Cerebellar nuclear complex (tissue), 1 donor: ENCODE results near the gene CARS1.

Source experiments
- DNase-seq, 2 experiments: peaks; one replicate each; lab custom pipeline; 2025; lab: John Stamatoyannopoulos, UW

The CARS1 gene

DNA sequence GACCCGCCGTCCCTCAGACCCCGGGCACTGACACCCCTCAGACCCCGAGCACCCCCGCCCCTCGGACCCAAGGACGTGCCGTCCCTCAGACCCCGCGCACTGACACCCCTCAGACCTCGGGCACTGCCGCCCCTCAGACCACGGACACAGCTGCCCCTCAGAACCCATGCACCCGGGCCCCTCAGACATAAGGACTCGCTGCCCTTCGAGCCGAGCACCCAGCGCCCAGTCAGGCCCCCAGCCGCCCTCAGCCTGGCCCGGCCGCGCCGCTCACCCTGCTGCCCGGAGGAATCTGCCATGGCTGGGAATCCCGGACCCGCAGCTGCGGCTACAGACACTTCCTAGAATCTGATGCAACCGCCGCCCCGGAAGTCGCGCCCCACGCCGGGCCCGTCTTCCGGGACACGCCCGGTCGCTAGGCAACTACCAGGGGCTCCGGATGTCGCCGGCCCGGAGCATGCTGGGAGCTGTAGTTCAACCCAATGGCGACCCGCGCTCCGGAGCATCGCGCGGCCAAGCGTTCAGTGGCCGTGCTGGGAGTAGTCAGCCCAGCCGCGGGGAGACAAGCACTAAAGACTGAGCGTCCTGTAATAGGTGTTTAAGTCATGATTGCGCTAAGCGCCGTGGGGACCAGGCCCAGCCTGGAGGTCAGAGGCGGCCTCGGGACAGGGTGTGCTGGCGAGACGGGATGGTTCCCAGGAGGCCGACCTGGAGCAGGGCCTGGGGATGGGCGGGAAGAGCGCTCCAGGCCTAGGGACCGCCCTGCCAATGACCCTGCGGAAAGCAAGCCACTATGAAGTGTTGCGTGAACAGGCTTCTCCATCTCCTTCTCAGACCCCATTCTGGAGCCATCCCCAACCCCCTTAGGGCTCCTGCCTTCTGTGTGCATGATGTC is at the start of gene CARS1:
Gene CARS1, minus strand, starts transcription at position 355 of the 895 bp plus-strand sequence. Its CDS starts 56 bp downstream, at position 299.
- peak in 1 of 2 experiments; percentile 63 for DNase-seq

DNA sequence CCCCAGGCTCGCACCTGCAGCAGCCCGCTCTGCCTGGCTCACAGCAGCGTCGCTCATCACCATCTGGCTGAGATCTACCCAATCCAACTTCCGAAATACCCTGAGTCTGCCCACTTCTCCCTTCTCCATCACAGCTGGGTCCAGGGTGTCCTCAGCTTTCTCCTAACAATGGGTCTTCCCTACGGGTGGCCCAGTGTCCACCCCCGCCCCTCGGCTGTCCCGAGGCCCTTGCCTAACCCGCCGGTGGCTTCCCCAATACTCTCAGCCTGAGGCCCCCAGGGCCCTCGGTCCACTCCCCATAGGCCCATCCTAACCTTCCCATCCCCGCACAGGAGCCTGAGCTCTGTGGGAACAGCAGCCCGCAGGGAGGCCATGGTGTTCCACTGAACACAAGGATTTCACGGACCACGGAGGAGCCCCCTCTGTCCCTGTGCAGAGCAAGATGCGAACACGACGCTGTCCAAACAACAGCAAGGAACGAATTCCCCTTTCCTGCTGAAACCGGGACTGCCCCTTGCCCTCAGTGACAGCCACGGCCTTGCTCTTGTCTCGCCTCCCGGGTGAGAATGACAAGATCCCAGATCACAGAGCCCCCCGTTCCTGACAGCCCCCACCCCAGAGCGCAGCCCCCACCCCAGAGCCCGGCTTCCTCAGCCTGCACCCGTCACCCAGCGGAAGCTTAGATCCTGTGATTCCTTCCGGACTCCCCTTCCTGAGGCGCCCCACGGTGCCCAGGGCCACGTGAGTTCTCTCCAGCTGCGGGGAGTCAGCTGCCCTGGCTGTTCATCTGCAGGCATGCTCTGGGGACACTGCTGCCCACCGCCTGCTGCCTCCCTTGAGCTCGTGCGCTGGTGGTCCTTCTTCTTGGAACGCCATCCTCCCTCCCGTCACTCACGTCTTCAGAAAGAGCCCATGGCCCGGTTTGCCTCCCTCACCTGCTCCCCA is 48.8 kb upstream of the CARS1 start:
- no peak for DNase-seq

DNA sequence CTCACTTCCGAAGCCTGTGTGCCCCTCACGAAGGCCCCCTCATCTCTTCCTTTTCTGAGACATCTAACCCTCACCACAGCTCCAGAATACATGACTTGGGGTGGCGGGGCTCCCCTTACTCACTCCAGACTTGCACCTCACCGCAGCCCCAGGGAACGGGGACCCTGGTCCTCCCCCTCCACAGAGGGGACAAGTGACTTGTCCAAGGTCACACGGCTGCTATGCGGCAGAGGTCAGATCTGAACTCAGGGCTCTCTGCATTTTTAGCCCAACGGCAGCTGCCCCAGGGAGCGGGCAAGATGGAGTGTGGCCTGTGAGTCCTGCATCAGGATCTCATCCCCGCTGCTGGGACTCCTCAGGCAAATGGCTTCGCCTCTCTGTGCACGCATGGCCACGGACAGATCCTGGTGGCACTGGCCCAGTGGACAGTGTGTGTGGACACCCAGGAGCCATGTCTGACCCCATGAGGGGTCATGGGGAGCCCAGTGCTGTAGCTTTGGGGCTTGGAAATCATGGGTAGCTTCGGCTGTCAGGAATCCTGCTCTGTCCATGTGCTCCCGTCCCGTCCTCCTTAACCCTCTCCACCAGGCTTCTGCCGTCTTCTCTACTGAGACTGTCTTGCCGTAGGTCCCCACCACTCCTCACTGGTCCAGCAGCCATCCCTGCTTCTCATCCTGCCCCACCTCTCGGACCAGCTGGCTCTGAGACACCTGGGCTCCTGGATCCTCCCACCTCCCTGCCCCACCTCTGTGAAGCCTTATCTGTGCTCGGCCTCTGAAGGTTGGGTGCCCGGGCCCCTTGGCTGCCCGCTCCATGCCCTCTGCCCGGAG is 48.0 kb upstream of the CARS1 start:
- no peak for DNase-seq

DNA sequence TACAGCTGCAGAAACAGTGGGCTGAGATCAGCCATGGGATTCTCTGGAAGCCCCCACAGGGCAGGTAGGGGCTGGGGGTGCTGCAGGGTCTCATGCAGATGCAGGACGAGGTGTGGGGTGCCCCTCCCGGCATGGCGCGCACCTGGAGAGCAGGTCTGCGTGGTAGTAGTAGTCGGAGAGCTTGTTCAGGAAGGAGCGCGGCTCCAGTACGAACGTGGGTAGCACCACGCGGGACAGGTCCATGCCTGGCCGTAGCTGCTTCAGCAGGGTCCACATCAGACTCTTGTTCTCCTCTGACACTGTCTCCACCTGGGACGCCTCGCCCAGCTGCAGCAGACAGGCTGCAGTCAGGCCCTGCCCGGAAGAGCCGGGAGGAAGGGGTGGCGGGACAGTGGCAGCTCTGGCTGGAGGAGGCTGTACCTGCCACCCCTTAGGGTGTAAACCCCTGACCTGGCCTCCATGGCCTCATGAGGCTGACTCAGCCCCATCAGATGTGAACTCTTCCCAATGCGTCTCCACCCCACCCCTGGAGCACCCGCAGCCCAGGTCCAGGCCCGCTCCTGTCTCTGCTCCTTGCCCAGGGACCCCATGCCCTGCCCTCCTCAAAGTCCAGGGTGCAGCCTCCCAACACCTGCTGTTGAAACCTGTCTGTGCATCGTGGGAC is 47.0 kb upstream of the CARS1 start:
- DNase-seq: no peak

DNA sequence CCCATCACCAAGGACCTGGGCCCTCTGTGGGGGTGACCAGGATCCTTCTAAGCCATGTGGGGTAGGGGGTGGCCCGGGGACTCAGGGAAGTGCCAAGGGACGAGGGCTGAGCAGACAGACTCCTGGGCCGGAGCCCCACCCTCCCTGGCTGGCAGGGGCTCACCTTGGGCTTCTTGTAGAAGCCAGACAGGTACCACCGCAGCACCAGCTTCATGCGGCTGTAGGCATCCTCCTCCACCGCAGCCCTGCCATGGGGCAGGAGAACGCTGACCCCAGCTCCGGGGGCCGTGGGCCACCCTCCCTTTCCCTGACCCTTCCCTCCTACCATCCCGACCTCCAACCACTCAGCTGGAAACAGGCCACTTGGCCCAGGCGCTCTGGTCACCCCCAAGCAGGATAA is 45.9 kb upstream of the CARS1 start:
- no peak for DNase-seq

DNA sequence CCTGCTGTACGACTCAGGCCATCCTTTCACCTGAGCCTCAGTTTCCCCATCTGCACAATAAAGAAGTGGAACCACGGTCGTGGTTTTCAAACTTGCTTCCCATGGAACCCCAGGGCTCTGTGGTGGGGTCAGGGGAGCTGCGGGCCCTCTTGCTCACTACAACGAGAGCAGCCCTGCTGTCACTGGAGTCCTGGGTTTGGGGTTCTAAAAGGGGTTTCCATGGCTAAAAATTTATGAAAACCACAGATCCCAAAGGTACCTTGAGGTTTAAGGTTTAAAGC is 45.4 kb upstream of the CARS1 start:
- no peak for DNase-seq

DNA sequence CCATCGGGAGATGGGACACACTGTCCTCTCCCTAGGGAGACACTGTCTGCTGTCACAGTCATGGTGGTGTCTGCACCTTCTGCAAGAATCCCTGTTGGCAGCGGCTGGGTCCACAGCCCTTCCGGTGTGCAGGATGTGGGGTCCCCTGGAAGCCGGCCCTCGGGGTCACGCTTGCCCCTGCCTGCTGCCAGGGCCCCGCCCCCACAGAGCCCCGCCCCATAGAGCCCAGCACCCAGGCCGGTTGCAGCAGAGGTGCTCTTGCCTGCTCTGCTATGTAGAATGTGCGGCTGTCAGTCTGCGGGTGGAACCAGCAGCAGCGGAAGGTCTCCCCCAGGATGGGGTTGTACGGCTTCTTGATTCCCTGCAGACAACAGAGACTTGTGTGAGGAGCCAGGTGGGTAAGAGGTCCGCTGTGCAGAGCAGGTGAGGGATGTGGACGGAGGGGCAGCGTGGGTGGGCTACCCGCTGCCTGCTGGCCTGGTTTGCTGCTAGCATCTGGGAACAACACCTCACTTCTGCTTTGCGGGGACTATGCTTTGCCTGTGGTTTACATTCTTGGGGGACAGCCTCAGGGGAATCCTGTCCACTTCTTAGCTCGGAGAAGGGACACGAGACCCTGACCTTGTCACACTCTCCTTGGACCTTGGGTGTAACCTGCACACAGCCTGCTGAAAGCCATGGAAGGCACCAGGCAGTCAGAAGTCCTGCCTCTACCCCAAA is 44.9 kb upstream of the CARS1 start:
- DNase-seq: no peak

DNA sequence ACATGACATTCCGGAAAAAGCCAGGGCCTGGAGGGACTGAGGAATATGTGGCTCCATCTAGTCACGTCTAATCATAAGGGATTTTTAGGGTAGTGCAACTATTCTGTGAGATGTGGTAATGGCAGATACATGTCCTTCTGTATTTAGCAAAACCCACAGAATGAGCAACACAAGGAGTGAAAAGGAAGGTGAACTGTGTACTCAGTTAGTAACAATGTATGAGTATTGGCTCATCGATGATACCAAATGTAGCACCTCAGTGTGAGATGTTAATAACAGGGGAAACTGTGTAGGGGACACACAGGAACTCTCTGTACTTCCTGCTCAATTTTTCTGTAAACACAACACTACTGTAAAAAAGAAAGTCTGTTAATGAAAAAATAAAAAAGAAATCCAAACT is 42.0 kb upstream of the CARS1 start:
- DNase-seq: no peak

DNA sequence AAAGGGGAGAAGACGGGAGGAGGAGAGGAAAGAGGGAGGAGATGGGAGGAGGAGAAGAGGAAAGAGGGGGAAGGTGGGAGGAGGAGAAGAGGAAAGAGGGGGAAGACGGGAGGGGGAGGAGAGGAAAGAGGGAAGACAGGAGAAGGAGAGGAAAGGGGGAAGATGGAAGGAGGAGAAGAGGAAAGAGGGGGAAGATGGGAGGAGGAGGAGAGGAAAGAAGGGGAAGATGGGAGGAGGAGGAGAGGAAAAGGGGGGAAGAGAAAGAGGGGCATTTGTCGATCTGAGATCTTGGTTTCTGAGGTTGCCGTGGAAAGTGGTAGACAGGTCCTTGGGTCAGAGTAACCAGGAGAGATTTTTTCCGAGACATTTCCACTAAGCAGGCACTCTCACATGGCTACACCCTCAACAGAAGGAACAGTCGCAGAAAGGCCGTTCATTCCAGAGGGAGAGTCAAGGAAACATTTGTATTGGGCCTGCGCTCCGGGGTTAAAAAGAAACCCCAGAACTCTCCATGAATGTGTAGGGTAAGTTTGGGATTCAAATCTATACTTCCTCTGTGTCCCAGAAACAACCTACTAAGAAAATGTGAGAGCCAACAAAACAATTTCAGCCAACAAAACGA is 39.8 kb upstream of the CARS1 start:
- no peak for DNase-seq

DNA sequence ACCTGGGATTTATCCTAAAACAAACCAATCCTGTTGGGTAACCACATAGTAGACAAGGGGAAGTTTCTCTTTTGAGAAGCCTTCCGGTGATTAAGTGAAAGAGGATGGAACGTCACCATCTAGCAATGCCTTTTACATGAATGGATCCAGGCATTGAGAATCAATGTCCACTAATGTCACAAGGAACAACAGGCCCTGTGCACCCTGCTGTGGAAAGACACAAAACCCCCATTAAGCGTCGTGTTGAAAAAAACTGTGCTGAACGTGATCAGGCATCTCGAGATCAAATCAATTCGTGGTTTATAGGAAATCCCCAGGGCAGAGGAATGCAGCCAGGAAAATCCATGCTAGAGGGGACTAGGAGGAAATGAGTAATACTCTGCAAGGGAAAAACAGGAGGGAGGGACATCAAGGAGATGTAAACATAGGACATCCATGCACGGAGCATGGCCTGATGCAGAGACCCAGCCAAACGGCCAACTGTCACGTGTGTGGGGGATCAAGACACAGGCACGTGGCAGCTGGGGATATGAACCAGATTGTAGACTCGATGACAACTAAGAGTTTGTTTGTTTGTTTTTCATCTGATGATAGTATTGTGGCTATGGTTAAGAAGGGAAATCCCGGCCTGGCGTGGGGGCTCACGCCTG is 38.6 kb upstream of the CARS1 start:
- no peak for DNase-seq

DNA sequence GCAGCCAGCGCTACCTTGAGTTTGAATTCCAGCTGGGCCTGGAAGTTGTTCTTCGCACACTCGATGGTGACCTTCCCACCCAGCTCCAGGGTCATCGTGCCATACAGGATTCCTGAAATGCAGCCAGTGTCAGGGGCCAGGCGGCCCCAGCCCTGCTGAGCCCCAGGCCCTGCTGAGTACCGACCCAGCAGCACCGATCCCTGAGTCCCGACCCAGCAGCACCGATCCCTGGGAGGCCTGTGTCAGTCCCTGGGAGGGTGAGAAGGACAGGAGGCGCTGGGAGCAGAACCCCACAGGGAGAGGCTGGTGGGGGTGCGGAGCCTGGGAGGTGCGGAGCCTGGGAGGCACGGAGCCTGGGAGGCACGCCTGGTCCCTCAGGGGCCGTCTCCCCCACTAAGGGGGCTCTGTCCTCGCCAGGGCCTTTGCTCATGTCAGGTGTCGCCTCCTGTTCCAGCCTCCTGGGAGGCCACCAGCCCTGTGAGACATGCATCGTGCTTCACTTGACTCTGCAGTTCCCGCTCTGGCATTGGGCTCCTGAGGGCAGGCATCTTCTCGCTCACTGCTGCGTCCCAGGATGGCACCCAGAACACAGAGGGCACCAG is 37.1 kb upstream of the CARS1 start:
- DNase-seq: no peak

DNA sequence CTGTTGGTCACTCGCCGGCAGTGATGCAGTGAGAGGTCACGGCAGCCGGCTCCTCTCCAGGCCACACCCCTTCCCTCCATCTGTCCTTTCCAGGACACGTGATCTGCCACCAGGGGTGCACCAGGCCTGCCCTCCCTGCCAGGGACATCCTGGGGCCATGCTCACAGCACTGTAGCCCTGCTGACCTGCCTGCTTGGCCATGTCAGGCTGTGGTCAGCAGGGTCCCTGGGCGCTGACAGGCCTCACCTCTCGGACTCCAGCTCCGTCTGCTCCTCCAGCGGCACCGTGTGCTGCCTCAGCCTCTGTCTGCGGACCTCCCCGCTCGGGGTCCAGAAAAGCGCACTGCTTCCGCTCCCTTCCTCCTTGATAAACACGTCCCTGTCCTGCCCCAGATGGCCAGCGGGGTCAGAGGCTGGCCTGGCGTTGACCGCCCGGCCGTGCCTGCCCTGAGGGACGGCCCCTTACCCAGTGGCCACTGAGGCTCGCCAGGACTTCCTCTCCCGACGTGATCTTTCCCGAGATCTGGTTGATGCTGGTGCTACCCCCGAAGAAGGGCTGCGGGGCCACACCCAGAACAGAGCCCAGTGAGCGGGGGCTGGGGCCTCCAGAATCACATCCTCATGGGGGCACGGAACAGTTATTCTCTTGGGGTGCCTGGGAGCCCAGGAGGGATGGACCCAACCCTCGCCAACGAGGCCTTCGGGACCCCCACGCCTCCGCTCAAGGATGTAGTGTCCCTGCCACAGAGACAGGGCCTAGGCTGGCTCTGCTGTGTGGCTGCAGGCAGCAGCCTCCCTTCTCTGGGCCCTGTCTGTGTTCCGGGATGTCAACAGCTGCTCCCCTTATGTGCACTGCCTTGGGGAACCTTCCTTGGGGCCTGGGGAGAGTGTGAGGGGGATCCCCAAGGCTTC is 36.3 kb upstream of the CARS1 start:
- no peak for DNase-seq

DNA sequence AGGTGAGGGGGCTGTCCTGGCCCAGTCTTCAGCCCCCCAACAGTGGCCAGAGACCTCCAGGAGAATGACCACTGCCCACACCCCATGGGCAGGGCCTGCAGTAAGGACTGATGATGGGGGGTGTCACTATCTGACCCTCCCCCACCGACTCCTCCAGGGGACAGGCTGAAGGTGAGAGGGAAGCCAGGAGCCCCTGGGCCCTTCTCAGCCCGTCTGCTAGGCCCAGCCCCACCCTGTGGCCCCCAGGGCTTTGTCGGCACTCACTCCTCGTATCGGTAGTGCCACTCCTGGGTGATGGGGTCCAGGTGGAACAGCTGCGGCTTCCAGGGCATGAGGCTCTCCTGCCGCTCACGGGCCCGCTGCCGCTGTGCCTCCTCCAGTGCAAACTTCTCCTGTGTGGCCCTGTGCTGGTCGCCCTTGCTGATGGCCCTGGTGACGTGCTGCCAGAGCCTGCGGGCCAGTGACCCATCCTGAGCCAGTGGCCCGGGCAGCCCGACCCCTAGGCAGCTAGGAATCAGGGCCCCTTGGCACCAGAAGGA is 35.4 kb upstream of the CARS1 start:
- no peak for DNase-seq

DNA sequence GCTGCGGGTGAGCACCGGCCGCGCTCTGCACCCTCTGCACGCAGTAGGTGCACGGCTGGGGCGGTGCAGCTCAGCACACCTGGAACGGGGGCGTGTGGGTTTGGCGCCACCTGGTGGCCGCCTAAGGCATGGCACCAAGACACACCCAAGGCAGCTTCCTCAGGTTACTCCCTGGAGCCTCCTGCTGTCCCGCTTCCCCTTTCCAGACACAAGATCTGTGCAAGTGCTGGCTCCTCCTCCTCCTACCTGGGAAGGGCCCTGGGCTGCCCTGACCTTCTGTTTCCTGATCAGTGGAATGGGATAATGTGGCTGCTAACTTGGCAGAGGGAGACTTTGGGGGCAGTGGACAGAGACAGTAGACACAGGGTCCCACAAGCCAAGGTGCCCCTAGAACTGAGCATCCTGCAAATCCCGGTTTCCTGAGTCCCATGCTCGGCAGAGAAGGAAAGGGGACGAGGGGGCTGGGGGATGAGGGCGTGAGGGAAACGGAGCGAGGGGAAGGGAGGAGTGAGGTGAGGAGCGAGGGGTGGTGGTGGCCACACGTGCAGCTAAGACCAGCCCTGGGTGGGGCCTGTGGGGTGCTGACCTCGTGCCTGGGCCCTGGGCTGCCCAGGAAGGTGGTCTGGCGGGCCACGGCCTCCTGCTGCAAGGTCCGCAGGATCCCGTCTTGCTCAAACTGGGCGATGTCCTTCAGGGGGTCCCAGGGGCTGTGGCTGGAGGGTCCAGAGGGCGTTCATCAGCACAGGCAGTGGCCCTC is 34.8 kb upstream of the CARS1 start:
- peak in 1 of 2 experiments; percentile 2 for DNase-seq

DNA sequence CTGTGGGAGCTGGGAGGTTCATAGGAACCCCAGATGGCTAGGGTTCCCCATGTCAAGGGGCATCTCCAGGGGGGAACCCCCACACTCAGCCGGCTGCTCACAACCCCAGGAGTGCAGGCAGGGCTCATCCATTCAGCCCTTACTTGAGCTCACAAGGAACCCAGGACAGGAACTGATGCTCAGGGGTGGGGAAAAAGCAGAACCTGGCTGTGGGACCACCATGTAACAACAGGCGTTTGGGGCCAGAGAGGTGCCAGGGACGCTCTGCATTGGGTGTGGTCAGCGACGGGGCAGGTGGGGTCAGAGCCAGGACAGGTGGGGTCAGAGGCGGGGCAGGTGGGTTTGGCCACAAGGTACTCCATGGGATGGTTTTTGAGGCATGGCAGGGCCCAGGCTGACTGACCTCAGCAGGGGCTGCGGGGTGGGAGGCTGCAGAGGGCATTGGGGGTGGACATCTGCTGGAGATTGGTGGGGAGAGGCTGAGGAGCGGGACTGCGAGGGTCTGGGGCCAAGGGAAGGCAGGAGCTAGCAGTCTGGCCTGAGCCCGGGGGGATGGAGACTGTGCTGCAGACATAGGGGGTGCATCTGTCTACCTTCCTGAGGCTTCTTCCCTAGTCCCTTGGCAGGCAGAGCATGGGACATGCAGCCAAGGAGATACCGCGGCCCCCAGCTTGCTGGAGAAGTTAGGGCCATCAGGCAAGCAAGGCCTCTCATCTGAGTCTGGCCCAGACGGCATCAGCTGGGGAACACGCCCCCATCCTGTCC is 34.0 kb upstream of the CARS1 start:
- DNase-seq: no peak

DNA sequence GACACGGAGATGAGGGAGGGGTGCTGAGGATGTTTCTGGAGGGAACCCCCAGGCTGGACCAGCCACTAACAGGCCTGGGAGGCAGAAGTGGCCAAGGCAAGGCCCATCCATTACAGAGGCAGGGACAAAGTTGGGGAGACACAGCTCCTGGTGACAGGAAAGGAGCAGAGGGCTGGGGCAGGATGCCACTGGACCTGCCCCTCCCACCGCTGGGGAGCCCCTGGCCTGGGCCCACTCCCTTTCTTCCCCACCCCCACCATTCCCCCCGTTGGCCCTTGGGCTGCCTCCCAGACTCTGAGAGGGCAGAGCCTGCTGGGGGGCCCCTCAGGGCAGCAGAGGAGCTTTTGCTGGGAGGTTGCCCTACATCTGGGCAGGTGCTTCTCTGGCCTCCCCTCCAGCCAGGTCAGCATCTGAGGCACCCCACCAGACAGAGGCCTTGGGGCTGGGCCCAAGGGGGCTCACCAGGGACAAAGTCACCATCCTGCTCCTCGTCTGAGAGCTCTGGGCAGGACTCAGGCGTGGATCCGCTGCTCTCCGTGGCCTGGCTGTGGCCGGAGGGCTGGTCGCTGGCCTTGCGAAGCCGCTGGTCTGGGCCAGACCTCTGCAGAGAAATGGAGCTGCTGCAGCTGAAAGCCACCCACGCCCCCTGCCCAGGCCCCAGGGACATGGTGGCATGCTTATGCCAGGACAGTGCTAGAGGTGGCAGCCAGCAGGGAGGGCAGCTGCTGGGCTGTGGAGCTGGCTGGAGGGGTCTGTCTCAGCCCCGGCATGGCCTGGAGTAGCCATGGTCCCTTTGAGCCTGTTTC is 33.1 kb upstream of the CARS1 start:
- no peak for DNase-seq
